ENCODE results near the gene TMEM184A.

- TF ChIP-seq CTCF (IDR thresholded peaks at IDR 0.05) = no peak
- TF ChIP-seq POLR2A (IDR thresholded peaks at IDR 0.05) = no peak
- TF ChIP-seq POLR2AphosphoS5 (IDR thresholded peaks at IDR 0.05) = no peak
- no peak for TF ChIP-seq EP300 (IDR thresholded peaks at IDR 0.05)
These were observed 1.5 kb downstream of the TMEM184A start for GRCh38 chr7:1554333-1555045.
